ENCODE measurements around the gene GRIP2. TPM values are rescaled to one million over a fixed set of nuclear protein-coding genes. Genes with fewer than 3 reads are reported as not detected.

The GRIP2 gene
- total RNA-seq, 1 donor from 2014 or later: not detected

GRCh38 chr3:14444380-14444779 lies 95.8 kb downstream of the GRIP2 start:
- TF ChIP-seq CTCF (conservative IDR thresholded peaks at IDR 0.05; ENCODE audit: low read depth, low read length): no peak
- DNase-seq (ENCODE audit: low read depth): no peak
- H3K4me3 ChIP-seq (ENCODE audit: low read depth, low read length): no peak overlapping the region

- DNase-seq (ENCODE audit: low read depth): no peak
- H3K4me3 ChIP-seq (ENCODE audit: low read depth, low read length): no peak overlapping the region
- TF ChIP-seq CTCF (conservative IDR thresholded peaks at IDR 0.05; ENCODE audit: low read depth, low read length): no peak
These were observed 98.2 kb downstream of the GRIP2 start for GRCh38 chr3:14441920-14442300.

GRCh38 chr3:14441240-14441919 lies 98.8 kb downstream of the GRIP2 start:
- DNase-seq (ENCODE audit: low read depth): no peak
- H3K4me3 ChIP-seq (ENCODE audit: low read depth, low read length): no peak overlapping the region
- no peak for TF ChIP-seq CTCF (conservative IDR thresholded peaks at IDR 0.05; ENCODE audit: low read depth, low read length)

GRCh38 chr3:14440531-14441239 lies 99.5 kb downstream of the GRIP2 start:
- no peak for TF ChIP-seq CTCF (conservative IDR thresholded peaks at IDR 0.05; ENCODE audit: low read depth, low read length)
- no peak overlapping the region for H3K4me3 ChIP-seq (ENCODE audit: low read depth, low read length)
- no peak for DNase-seq (ENCODE audit: low read depth)

GRCh38 chr3:14440168-14440518 lies 100.0 kb downstream of the GRIP2 start:
- no peak overlapping the region for H3K4me3 ChIP-seq (ENCODE audit: low read depth, low read length)
- no peak for DNase-seq (ENCODE audit: low read depth)
- no peak for TF ChIP-seq CTCF (conservative IDR thresholded peaks at IDR 0.05; ENCODE audit: low read depth, low read length)

- no peak for DNase-seq (ENCODE audit: low read depth)
- H3K4me3 ChIP-seq (ENCODE audit: low read depth, low read length): no peak overlapping the region
- TF ChIP-seq CTCF (conservative IDR thresholded peaks at IDR 0.05; ENCODE audit: low read depth, low read length): no peak
These were observed 100.5 kb downstream of the GRIP2 start for GRCh38 chr3:14439501-14440167.

Other genes starting within 250 kb of the GRIP2 start
- gene SLC6A6, start 137.7 kb downstream of the GRIP2 start, total RNA-seq: 24.2 and 27.9 TPM in 2 replicates
- 5.2 and 8.0 TPM in 2 replicates for gene CCDC174, start 111.4 kb upstream of the GRIP2 start, total RNA-seq
- gene C3orf20, start 134.8 kb upstream of the GRIP2 start, total RNA-seq: not detected in 2 replicates

Data from epithelial cell of proximal tubule (primary cell).